ENCODE results near the gene RLIM. TPM values are rescaled to one million over a fixed set of nuclear protein-coding genes. Genes with fewer than 3 reads are reported as not detected.

RLIM gene
- total RNA-seq, 1 donor from 2014 or later = 22.1 TPM

GRCh38 chrX:74606799-74607198, 7.6 kb downstream of the RLIM start:
- Histone ChIP-seq H3K36me3 (no peaks in the 10 kb centered on the region), H3K27ac (no peak overlapping the region), H3K4me1 (peaks cover 14% of the 10 kb centered on the region), H3K27me3 (no peaks in the 10 kb centered on the region), H3K4me3 (no peak overlapping the region), H3K9me3 (no peaks in the 10 kb centered on the region)
- TF ChIP-seq POLR2AphosphoS5 (IDR thresholded peaks at IDR 0.05; ENCODE audit: insufficient read depth in 1 of 2, low read depth in 1 of 2) = no peak
- TF ChIP-seq CTCF (IDR thresholded peaks at IDR 0.05) = no peak
- no peak for TF ChIP-seq POLR2A (IDR thresholded peaks at IDR 0.05)
- intact Hi-C loops (cut with DNase I) = no loop called here
- DNase-seq (ENCODE audit: extremely low spot score in 2 of 2) = no peak

GRCh38 chrX:74606342-74606741, 8.1 kb downstream of the RLIM start:
- TF ChIP-seq CTCF (IDR thresholded peaks at IDR 0.05) = no peak
- no peak for TF ChIP-seq POLR2AphosphoS5 (IDR thresholded peaks at IDR 0.05; ENCODE audit: insufficient read depth in 1 of 2, low read depth in 1 of 2)
- TF ChIP-seq POLR2A (IDR thresholded peaks at IDR 0.05) = no peak
- Histone ChIP-seq H3K36me3 (no peaks in the 10 kb centered on the region), H3K9me3 (no peaks in the 10 kb centered on the region), H3K4me3 (no peak overlapping the region), H3K27me3 (no peaks in the 10 kb centered on the region), H3K4me1 (peaks cover 14% of the 10 kb centered on the region), H3K27ac (no peak overlapping the region)
- no peak for DNase-seq (ENCODE audit: extremely low spot score in 2 of 2)
- intact Hi-C loops (cut with DNase I) = no loop called here

GRCh38 chrX:74603040-74603439, 11.4 kb downstream of the RLIM start:
- Histone ChIP-seq H3K4me3 (no peak overlapping the region), H3K9me3 (no peaks in the 10 kb centered on the region), H3K36me3 (no peaks in the 10 kb centered on the region), H3K4me1 (peaks cover 14% of the 10 kb centered on the region), H3K27ac (no peak overlapping the region), H3K27me3 (no peaks in the 10 kb centered on the region)
- DNase-seq (ENCODE audit: extremely low spot score in 2 of 2) = no peak
- TF ChIP-seq POLR2AphosphoS5 (IDR thresholded peaks at IDR 0.05; ENCODE audit: insufficient read depth in 1 of 2, low read depth in 1 of 2) (no peak), POLR2A (IDR thresholded peaks at IDR 0.05) (no peak), CTCF (IDR thresholded peaks at IDR 0.05) (no peak)
- intact Hi-C loops (cut with DNase I) = no loop called here

- TF ChIP-seq POLR2AphosphoS5 (IDR thresholded peaks at IDR 0.05; ENCODE audit: insufficient read depth in 1 of 2, low read depth in 1 of 2) = no peak
- TF ChIP-seq POLR2A (IDR thresholded peaks at IDR 0.05) = no peak
- TF ChIP-seq CTCF (IDR thresholded peaks at IDR 0.05) = no peak
- Histone ChIP-seq H3K4me3 (no peak overlapping the region), H3K27ac (no peak overlapping the region), H3K9me3 (no peaks in the 10 kb centered on the region), H3K27me3 (no peaks in the 10 kb centered on the region), H3K36me3 (no peaks in the 10 kb centered on the region), H3K4me1 (peaks cover 14% of the 10 kb centered on the region)
- DNase-seq (ENCODE audit: extremely low spot score in 2 of 2) = no peak
- intact Hi-C loops (cut with DNase I) = no loop called here
These were observed 12.3 kb downstream of the RLIM start for GRCh38 chrX:74602142-74602541.

GRCh38 chrX:74593593-74593992, 20.8 kb downstream of the RLIM start:
- no peaks in the 10 kb centered on the region for H3K9me3 ChIP-seq
- peaks cover 0 to 12% of the 10 kb centered on the region in 2 donors for H3K36me3 ChIP-seq
- no peak overlapping the region for H3K4me3 ChIP-seq
- TF ChIP-seq POLR2A (IDR thresholded peaks at IDR 0.05) (no peak), POLR2AphosphoS5 (IDR thresholded peaks at IDR 0.05; ENCODE audit: insufficient read depth in 1 of 2, low read depth in 1 of 2) (no peak), CTCF (IDR thresholded peaks at IDR 0.05) (no peak)
- no peaks in the 10 kb centered on the region for H3K27me3 ChIP-seq
- no peaks in the 10 kb centered on the region for H3K4me1 ChIP-seq
- no peak for DNase-seq (ENCODE audit: extremely low spot score in 2 of 2)
- H3K27ac ChIP-seq = no peak overlapping the region
- intact Hi-C loops (cut with DNase I) = no loop called here

Measured in vagina (tissue), 2 donors.